Upper lobe of right lung (tissue), 1 donor: ENCODE measurements around the gene STON2. TPM values are rescaled to one million over a fixed set of nuclear protein-coding genes. Genes with fewer than 3 reads are reported as not detected.

Experiments used
- ATAC-seq: fragments of 200-7000 bp; cut with Tn5 transposase; one replicate; pipeline ENCODE4 v1.9.1; 2020; ENCODE audit warnings: mild to moderate bottlenecking, moderate library complexity
- DNase-seq: peaks from one replicate; pipeline ENCODE4 v3.0.0-alpha.2; 2020
- H3K27ac ChIP-seq: fragments of 200-600 bp; one replicate; pipeline ENCODE4 v1.8.0; 2022
- H3K27me3 ChIP-seq: fragments of 200-600 bp; one replicate; pipeline ENCODE4 v1.8.0; 2022; ENCODE audit warnings: mild to moderate bottlenecking
- H3K36me3 ChIP-seq: fragments of 200-600 bp; one replicate; pipeline ENCODE4 v1.8.0; 2022
- H3K4me1 ChIP-seq: fragments of 200-600 bp; one replicate; pipeline ENCODE4 v1.8.0; 2022
- H3K4me3 ChIP-seq: fragments of 200-600 bp; one replicate; pipeline ENCODE4 v1.8.0; 2022; ENCODE audit warnings: mild to moderate bottlenecking
- H3K9me3 ChIP-seq: fragments of 200-600 bp; one replicate; pipeline ENCODE4 v1.8.0; 2022
- CTCF ChIP-seq: fragments of 200-600 bp; IDR thresholded peaks from one replicate; pipeline ENCODE4 v1.8.0; 2022; ENCODE audit warnings: antibody characterized with exemption
- intact Hi-C: fragments of 100-400 bp; cut with DNase I; formaldehyde crosslinking; loops from one replicate; pipeline ENCODE4 v1.11.0; 2022
- long read RNA-seq: library from polyadenylated mRNA; unstranded; transcript quantifications from one replicate; pipeline ENCODE4 v2.0.0, GENCODE V29; 2021
- total RNA-seq: library from RNA; stranded (reverse); fragmentation: NEBNext Ultra II Directional; extraction: Animal tissue kit (Norgen Biotek cat#: 25700); gene quantifications from one replicate; pipeline ENCODE4 v1.2.1, GENCODE V29; 2021
- donor health status: DM: no; HTN: yes; CAD: no; lungs with severe emphysema.

Gene STON2, protein sequence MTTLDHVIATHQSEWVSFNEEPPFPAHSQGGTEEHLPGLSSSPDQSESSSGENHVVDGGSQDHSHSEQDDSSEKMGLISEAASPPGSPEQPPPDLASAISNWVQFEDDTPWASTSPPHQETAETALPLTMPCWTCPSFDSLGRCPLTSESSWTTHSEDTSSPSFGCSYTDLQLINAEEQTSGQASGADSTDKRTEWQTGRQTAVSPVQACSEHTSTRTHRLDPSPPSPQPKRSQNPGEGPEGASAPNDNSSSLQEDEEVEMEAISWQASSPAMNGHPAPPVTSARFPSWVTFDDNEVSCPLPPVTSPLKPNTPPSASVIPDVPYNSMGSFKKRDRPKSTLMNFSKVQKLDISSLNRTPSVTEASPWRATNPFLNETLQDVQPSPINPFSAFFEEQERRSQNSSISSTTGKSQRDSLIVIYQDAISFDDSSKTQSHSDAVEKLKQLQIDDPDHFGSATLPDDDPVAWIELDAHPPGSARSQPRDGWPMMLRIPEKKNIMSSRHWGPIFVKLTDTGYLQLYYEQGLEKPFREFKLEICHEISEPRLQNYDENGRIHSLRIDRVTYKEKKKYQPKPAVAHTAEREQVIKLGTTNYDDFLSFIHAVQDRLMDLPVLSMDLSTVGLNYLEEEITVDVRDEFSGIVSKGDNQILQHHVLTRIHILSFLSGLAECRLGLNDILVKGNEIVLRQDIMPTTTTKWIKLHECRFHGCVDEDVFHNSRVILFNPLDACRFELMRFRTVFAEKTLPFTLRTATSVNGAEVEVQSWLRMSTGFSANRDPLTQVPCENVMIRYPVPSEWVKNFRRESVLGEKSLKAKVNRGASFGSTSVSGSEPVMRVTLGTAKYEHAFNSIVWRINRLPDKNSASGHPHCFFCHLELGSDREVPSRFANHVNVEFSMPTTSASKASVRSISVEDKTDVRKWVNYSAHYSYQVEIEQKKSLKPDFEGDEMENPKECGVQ
- total RNA-seq, result 47.7 TPM
- long read RNA-seq, partial matches to known transcripts, result 5 of 9 reads
- long read RNA-seq, other reads (novel, unspliced or antisense), result 2 of 9 reads

DNA sequence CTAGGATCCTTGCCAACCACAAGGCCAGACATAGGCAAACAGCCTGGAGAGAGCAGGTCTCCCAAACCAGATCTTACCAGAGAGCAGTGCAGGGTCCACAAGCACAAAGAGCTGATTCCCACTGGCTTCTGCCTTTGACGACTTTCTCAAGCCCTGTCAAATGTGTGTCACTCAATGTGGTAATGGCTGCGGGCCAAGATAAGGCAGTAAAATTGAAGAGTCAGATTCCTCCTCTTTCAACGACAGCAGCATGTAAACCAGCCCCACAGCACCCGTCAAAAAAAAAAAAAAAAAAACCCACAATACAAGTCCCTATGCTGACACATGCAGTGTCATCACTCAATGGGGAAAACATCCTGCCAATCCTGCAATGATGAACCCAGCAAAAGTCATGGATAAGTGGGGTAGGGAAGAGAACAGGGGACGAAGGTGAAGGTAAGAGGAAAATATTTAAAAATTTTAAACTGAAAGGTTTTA lies at the start of gene STON2:
STON2 (minus strand) TSS at position 123 of the 477 bp plus-strand sequence. CDS start 1,942 bp downstream, outside the sequence.
- DNase-seq, result no peak
- intact Hi-C loops, result no loop called here
- peak within 1 kb of the TSS; percentile 49 for H3K27ac ChIP-seq

GRCh38 chr14:81449576-81449975 lies 49.5 kb upstream of the STON2 start:
- H3K4me1 ChIP-seq, result peaks cover 12% of the 10 kb centered on the region
- intact Hi-C loops, result no loop called here
- no peak overlapping the region for H3K27ac ChIP-seq
- DNase-seq (no peak), ATAC-seq (no peak)
- TF ChIP-seq CTCF, result no peak
- H3K27me3 ChIP-seq, result no peaks in the 10 kb centered on the region
- H3K4me3 ChIP-seq, result no peak overlapping the region
- H3K36me3 ChIP-seq, result no peaks in the 10 kb centered on the region
- H3K9me3 ChIP-seq, result no peaks in the 10 kb centered on the region

More for the DNA sequence above, at the start of gene STON2:
- TF ChIP-seq CTCF, result no peak
- Histone ChIP-seq H3K36me3 (no peaks in the 10 kb centered on the region), H3K27me3 (no peaks in the 10 kb centered on the region), H3K4me3 (no peak within 1 kb of the TSS), H3K9me3 (no peaks in the 10 kb centered on the region), H3K4me1 (peaks cover 13% of the 10 kb centered on the region)
- peak; percentile 36 for ATAC-seq

DNA sequence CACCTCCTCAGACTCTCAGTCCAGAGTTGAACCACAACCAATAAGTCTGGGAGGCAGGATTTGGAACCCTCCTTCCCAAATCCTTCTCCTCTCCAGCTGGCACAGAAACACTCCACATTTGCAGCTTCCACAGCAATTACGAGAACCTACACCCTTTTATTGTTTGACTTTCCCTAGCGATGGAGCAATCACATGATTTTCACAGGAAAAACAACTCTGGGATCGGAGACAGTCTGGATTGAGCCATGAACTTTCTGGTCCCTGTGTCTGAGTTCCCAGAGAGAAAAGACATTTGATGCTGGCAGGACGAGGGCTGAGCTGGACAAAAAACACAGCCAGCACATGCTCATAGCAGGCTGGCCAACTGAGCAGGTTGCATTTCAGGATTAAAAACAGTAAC lies 49.0 kb upstream of the STON2 start:
- H3K36me3 ChIP-seq, result no peaks in the 10 kb centered on the region
- H3K4me3 ChIP-seq, result no peak overlapping the region
- ATAC-seq (peak; percentile 36), DNase-seq (no peak)
- no peak for TF ChIP-seq CTCF
- H3K27ac ChIP-seq, result no peak overlapping the region
- no peaks in the 10 kb centered on the region for H3K9me3 ChIP-seq
- no peaks in the 10 kb centered on the region for H3K27me3 ChIP-seq
- intact Hi-C loops, result no loop called here
- peaks cover 12% of the 10 kb centered on the region for H3K4me1 ChIP-seq

DNA sequence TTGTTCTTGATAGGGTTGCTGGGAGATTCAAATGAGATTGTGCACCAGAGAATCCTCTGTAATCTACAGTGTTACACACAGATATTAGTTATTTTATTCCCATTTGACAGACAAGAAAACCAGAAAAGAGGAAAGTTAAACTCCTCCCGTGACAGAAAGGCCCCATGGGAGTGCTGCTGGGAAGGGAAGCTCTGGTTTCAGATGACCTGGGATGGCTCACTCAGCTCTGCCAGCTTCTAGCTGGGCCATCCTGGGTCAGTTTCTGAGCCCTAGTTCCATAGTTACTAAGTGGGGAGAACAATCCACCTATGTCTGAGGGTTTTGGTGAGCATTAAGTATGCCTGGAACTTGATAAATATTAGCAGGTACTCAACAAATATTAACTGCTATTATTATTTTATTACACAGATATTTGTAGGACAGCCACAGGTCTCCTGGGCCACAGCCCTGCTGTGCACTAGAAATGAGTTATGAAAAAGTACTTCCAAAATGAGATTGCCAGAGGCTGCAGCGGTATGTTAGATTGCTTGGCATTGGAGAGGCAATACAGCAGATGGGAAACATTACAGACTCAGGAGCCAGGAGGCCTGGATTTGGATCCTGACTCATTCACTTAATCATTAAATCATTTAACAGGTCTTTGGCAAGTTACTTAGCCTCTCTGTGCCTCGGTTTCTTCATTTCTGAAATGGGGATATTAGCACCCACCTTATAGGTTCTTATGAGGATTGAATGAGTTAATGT lies 47.1 kb upstream of the STON2 start:
- Histone ChIP-seq H3K36me3 (no peaks in the 10 kb centered on the region), H3K27me3 (no peaks in the 10 kb centered on the region), H3K9me3 (no peaks in the 10 kb centered on the region), H3K4me3 (no peak overlapping the region), H3K27ac (peak overlapping the region; percentile 48), H3K4me1 (peaks cover 12% of the 10 kb centered on the region)
- ATAC-seq (no peak), DNase-seq (no peak)
- intact Hi-C loops, result no loop called here
- TF ChIP-seq CTCF, result no peak
